ENCODE measurements around the gene TMEM196. TPM values are rescaled to one million over a fixed set of nuclear protein-coding genes. Genes with fewer than 3 reads are reported as not detected.

TMEM196 gene
- total RNA-seq, 1 donor from 2014 or later = not detected

- no peaks in the 10 kb centered on the region for H3K27me3 ChIP-seq
- H3K27ac ChIP-seq = no peak overlapping the region
- no peak overlapping the region for H3K4me3 ChIP-seq
- H3K36me3 ChIP-seq = no peaks in the 10 kb centered on the region
- no peaks in the 10 kb centered on the region for H3K9me3 ChIP-seq
- DNase-seq (no peak), ATAC-seq (no peak)
- intact Hi-C loops (cut with DNase I) = no loop called here
- no peaks in the 10 kb centered on the region for H3K4me1 ChIP-seq
- no peak for TF ChIP-seq CTCF (IDR thresholded peaks at IDR 0.05)
These were observed 25.6 kb upstream of the TMEM196 start for GRCh38 chr7:19798986-19799385.

DNA sequence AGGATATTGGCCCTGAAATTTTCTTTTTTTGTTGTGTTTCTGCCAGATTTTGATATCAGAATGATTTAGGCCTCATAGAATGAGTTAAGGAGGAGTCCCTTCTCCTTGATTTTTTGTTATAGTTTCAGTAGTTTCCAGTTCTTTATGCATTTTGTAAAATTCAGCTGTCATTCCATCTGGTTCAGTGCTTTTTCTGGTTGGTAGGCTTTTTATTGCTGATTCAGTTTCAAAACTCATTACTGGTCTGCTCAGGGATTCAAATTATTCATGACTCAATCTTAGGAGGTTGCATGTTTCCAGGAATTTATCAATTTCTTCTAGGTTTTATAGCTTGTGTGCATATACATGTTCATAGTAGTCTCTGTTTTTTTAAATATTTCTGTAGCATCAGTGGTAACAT, 10.1 kb upstream of the TMEM196 start:
- no peaks in the 10 kb centered on the region for H3K36me3 ChIP-seq
- DNase-seq = no peak
- no peak overlapping the region for H3K4me3 ChIP-seq
- H3K27me3 ChIP-seq = no peaks in the 10 kb centered on the region
- H3K27ac ChIP-seq = no peak overlapping the region
- H3K4me1 ChIP-seq = no peaks in the 10 kb centered on the region
- no peak for TF ChIP-seq CTCF (IDR thresholded peaks at IDR 0.05)
- ATAC-seq = no peak
- intact Hi-C loops (cut with DNase I) = no loop called here
- H3K9me3 ChIP-seq = no peaks in the 10 kb centered on the region

- no peak for DNase-seq
- TF ChIP-seq CTCF (IDR thresholded peaks at IDR 0.05) = no peak
- Histone ChIP-seq H3K4me1 (peaks cover 11% of the 10 kb centered on the region), H3K27me3 (peaks cover 24% of the 10 kb centered on the region), H3K36me3 (no peaks in the 10 kb centered on the region), H3K9me3 (no peaks in the 10 kb centered on the region), H3K4me3 (no peak overlapping the region), H3K27ac (no peak overlapping the region)
- intact Hi-C loops (cut with DNase I) = no loop called here
- ATAC-seq = no peak
These were observed 3.6 kb upstream of the TMEM196 start for GRCh38 chr7:19776981-19777380.

- DNase-seq (no peak), ATAC-seq (no peak)
- H3K4me1 ChIP-seq = peaks cover 11% of the 10 kb centered on the region
- H3K36me3 ChIP-seq = no peaks in the 10 kb centered on the region
- H3K4me3 ChIP-seq = no peak overlapping the region
- TF ChIP-seq CTCF (IDR thresholded peaks at IDR 0.05) = no peak
- no peaks in the 10 kb centered on the region for H3K9me3 ChIP-seq
- intact Hi-C loops (cut with DNase I) = no loop called here
- H3K27me3 ChIP-seq = peaks cover 29% of the 10 kb centered on the region
- no peak overlapping the region for H3K27ac ChIP-seq
These were observed 2.2 kb upstream of the TMEM196 start for GRCh38 chr7:19775578-19775977.

DNA sequence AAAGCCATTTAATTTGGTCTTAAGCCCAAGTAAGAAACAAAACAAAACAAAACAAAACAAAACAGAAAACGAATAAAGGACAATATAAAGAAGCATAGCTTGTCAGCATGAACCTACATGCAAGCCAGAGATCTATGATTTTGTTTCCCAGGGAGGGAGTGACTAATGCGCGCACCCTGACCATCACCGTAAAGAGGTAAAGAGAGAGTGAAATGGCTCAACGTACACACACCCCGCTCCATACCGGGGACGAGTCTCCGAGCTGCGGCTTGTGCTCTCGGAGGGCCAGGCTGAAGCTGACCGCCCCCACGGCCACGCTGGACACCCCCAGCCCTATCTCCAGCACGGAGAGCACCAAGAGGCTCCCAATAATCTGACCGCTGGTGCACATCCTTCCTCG, 1.1 kb downstream of the TMEM196 start:
- no peak for TF ChIP-seq CTCF (IDR thresholded peaks at IDR 0.05)
- Histone ChIP-seq H3K9me3 (no peaks in the 10 kb centered on the region), H3K4me1 (peaks cover 11% of the 10 kb centered on the region), H3K27me3 (peaks cover 37% of the 10 kb centered on the region), H3K27ac (no peak overlapping the region), H3K4me3 (no peak overlapping the region), H3K36me3 (no peaks in the 10 kb centered on the region)
- DNase-seq (no peak), ATAC-seq (no peak)
- intact Hi-C loops (cut with DNase I) = no loop called here

- Histone ChIP-seq H3K4me3 (no peak overlapping the region), H3K27me3 (peaks cover 6% of the 10 kb centered on the region), H3K4me1 (no peaks in the 10 kb centered on the region), H3K9me3 (no peaks in the 10 kb centered on the region), H3K36me3 (no peaks in the 10 kb centered on the region), H3K27ac (no peak overlapping the region)
- intact Hi-C loops (cut with DNase I) = no loop called here
- no peak for TF ChIP-seq CTCF (IDR thresholded peaks at IDR 0.05)
- DNase-seq = no peak
- no peak for ATAC-seq
These were observed 10.8 kb downstream of the TMEM196 start for GRCh38 chr7:19762631-19763030.
